Measurements from ENCODE around the gene SF1. TPM values are rescaled to one million over a fixed set of nuclear protein-coding genes. Genes with fewer than 3 reads are reported as not detected.
A peak's percentile ranks its signal among the peaks of the same experiment; 100 is the strongest.

SF1 gene
- total and polyA plus RNA-seq, 9 of the 15 experiments (the other 6 are each of a cell fraction or from before 2014, with no cell fraction given): 13.1 to 334 (median 111) TPM

DNA sequence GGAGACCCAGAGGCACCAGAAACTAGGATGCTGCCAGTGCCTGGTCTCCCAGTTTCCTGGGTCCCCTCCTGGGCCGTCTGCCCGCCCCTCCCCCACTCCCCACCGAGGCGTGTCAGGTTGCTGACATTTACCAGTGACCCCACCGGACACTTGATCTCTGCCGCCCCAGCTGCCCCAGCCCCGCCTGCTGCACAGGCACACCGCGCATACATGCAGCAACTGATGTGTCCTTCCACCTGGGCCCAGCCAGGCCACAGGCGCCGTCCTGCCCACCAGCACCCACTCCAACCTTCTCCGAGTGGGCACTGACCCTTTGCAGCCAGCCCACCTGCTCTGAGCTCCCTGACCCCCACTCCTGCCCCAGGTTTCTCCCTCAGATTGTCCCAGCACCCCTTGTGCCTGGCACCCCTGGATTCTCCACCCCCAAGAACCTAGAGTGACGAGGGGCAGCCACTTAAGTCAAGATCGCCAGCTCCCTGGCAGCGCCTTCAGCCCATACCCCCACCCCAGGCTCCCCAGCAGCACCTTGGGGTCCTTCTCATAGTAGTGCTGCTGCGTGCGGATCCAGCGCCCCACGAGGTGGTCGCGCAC, 19.1 kb downstream of the SF1 start (continued):
- TF ChIP-seq, protein P1, sequence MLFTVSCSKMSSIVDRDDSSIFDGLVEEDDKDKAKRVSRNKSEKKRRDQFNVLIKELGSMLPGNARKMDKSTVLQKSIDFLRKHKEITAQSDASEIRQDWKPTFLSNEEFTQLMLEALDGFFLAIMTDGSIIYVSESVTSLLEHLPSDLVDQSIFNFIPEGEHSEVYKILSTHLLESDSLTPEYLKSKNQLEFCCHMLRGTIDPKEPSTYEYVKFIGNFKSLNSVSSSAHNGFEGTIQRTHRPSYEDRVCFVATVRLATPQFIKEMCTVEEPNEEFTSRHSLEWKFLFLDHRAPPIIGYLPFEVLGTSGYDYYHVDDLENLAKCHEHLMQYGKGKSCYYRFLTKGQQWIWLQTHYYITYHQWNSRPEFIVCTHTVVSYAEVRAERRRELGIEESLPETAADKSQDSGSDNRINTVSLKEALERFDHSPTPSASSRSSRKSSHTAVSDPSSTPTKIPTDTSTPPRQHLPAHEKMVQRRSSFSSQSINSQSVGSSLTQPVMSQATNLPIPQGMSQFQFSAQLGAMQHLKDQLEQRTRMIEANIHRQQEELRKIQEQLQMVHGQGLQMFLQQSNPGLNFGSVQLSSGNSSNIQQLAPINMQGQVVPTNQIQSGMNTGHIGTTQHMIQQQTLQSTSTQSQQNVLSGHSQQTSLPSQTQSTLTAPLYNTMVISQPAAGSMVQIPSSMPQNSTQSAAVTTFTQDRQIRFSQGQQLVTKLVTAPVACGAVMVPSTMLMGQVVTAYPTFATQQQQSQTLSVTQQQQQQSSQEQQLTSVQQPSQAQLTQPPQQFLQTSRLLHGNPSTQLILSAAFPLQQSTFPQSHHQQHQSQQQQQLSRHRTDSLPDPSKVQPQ (CRISPR knock-in tag; IDR thresholded peaks at IDR 0.05; ENCODE audit: borderline replicate concordance): no peak
- TF ChIP-seq, protein P2, sequence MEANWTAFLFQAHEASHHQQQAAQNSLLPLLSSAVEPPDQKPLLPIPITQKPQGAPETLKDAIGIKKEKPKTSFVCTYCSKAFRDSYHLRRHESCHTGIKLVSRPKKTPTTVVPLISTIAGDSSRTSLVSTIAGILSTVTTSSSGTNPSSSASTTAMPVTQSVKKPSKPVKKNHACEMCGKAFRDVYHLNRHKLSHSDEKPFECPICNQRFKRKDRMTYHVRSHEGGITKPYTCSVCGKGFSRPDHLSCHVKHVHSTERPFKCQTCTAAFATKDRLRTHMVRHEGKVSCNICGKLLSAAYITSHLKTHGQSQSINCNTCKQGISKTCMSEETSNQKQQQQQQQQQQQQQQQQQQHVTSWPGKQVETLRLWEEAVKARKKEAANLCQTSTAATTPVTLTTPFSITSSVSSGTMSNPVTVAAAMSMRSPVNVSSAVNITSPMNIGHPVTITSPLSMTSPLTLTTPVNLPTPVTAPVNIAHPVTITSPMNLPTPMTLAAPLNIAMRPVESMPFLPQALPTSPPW (CRISPR knock-in tag; IDR thresholded peaks at IDR 0.05): no peak
- TF ChIP-seq ZNF133 (CRISPR knock-in tag; IDR thresholded peaks at IDR 0.05) (no peak), KAT8 (IDR thresholded peaks at IDR 0.05; ENCODE audit: low read depth) (no peak), ZNF134 (CRISPR knock-in tag; conservative IDR thresholded peaks at IDR 0.05) (no peak), NCOA1 (IDR thresholded peaks at IDR 0.05; ENCODE audit: low read depth) (no peak), ZNF384 (IDR thresholded peaks at IDR 0.05; ENCODE audit: low read depth, low read length) (no peak), ILF3 (IDR thresholded peaks at IDR 0.05; ENCODE audit: borderline replicate concordance) (no peak), SETDB1 (IDR thresholded peaks at IDR 0.05; ENCODE audit: low read length) (no peak), ZZZ3 (IDR thresholded peaks at IDR 0.05) (no peak), FIP1L1 (IDR thresholded peaks at IDR 0.05; ENCODE audit: low read depth, low read length, poor library complexity, severe bottlenecking) (no peak), HMGN3 (IDR thresholded peaks at IDR 0.05; ENCODE audit: borderline replicate concordance, extremely low read depth, insufficient read length, low read depth, low read length) (peak; percentile 11), SMAD1 (IDR thresholded peaks at IDR 0.05; ENCODE audit: low read depth, low read length, partially characterized antibody) (peak; percentile 21)
- TF ChIP-seq, protein P3, sequence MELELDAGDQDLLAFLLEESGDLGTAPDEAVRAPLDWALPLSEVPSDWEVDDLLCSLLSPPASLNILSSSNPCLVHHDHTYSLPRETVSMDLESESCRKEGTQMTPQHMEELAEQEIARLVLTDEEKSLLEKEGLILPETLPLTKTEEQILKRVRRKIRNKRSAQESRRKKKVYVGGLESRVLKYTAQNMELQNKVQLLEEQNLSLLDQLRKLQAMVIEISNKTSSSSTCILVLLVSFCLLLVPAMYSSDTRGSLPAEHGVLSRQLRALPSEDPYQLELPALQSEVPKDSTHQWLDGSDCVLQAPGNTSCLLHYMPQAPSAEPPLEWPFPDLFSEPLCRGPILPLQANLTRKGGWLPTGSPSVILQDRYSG (tag; conservative IDR thresholded peaks at IDR 0.05; ENCODE audit: low read depth): no peak
- TF ChIP-seq, protein P4, sequence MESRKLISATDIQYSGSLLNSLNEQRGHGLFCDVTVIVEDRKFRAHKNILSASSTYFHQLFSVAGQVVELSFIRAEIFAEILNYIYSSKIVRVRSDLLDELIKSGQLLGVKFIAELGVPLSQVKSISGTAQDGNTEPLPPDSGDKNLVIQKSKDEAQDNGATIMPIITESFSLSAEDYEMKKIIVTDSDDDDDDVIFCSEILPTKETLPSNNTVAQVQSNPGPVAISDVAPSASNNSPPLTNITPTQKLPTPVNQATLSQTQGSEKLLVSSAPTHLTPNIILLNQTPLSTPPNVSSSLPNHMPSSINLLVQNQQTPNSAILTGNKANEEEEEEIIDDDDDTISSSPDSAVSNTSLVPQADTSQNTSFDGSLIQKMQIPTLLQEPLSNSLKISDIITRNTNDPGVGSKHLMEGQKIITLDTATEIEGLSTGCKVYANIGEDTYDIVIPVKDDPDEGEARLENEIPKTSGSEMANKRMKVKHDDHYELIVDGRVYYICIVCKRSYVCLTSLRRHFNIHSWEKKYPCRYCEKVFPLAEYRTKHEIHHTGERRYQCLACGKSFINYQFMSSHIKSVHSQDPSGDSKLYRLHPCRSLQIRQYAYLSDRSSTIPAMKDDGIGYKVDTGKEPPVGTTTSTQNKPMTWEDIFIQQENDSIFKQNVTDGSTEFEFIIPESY (CRISPR knock-in tag; IDR thresholded peaks at IDR 0.05): peak; percentile 72
- TF ChIP-seq, protein P5, sequence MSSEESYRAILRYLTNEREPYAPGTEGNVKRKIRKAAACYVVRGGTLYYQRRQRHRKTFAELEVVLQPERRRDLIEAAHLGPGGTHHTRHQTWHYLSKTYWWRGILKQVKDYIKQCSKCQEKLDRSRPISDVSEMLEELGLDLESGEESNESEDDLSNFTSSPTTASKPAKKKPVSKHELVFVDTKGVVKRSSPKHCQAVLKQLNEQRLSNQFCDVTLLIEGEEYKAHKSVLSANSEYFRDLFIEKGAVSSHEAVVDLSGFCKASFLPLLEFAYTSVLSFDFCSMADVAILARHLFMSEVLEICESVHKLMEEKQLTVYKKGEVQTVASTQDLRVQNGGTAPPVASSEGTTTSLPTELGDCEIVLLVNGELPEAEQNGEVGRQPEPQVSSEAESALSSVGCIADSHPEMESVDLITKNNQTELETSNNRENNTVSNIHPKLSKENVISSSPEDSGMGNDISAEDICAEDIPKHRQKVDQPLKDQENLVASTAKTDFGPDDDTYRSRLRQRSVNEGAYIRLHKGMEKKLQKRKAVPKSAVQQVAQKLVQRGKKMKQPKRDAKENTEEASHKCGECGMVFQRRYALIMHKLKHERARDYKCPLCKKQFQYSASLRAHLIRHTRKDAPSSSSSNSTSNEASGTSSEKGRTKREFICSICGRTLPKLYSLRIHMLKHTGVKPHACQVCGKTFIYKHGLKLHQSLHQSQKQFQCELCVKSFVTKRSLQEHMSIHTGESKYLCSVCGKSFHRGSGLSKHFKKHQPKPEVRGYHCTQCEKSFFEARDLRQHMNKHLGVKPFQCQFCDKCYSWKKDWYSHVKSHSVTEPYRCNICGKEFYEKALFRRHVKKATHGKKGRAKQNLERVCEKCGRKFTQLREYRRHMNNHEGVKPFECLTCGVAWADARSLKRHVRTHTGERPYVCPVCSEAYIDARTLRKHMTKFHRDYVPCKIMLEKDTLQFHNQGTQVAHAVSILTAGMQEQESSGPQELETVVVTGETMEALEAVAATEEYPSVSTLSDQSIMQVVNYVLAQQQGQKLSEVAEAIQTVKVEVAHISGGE (CRISPR knock-in tag; IDR thresholded peaks at IDR 0.05): no peak

Data from K562 (cell line).